ENCODE measurements around the gene GRIK3.

DNA sequence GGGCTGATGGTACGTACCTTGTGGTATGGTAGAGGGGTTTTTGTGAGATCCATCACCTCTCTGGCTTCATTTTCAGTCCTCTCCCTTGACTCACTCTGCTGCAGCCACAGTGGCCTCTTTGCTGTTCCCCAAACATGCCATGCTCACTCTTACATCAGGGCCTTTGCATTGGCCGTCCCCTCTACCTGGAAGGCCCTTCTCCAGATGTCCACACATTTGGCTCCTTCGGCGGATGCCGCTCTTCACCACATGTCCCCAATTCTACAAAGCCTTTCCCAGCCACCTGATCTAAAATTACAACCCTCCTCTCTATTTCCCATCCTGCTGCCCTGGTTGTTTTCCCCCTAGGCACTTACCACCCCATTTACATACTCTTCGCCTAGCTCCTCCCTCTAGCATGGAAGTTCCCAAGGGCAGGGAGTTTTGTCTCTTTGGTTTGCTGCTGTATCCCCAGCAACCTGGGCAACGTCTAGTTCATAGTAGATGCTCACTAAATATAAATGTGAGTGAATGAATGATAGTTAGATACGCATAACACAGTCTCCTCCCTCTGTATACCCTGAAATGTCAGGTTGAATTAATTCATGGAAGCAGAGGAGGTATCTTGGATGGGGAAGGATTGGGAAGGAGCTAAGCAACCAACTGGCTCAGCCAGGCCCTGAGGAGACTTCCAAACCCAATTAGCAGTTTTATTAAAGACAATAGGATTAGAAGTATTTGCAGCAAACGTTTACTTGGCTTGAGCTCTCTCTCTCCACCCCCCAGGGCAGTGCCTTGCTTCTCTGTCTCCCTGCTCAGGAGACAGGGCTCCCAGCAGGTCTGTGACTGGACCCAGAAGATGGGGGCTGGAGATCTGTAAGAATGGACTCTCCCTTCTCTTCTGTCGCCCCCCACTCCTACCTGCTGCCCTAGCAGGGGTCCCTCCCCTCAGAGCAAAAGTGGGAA lies 264.2 kb downstream of the GRIK3 start:
- TF ChIP-seq, protein P1, sequence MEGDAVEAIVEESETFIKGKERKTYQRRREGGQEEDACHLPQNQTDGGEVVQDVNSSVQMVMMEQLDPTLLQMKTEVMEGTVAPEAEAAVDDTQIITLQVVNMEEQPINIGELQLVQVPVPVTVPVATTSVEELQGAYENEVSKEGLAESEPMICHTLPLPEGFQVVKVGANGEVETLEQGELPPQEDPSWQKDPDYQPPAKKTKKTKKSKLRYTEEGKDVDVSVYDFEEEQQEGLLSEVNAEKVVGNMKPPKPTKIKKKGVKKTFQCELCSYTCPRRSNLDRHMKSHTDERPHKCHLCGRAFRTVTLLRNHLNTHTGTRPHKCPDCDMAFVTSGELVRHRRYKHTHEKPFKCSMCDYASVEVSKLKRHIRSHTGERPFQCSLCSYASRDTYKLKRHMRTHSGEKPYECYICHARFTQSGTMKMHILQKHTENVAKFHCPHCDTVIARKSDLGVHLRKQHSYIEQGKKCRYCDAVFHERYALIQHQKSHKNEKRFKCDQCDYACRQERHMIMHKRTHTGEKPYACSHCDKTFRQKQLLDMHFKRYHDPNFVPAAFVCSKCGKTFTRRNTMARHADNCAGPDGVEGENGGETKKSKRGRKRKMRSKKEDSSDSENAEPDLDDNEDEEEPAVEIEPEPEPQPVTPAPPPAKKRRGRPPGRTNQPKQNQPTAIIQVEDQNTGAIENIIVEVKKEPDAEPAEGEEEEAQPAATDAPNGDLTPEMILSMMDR (IDR thresholded peaks at IDR 0.05): no peak
- no peak for TF ChIP-seq POLR2A (IDR thresholded peaks at IDR 0.05)
